ENCODE measurements around the gene ATP13A4. TPM values are rescaled to one million over a fixed set of nuclear protein-coding genes. Genes with fewer than 3 reads are reported as not detected.

Gene ATP13A4
- total and polyA plus RNA-seq, 4 donors = 0.23 to 2.7 (median 0.50) TPM

DNA sequence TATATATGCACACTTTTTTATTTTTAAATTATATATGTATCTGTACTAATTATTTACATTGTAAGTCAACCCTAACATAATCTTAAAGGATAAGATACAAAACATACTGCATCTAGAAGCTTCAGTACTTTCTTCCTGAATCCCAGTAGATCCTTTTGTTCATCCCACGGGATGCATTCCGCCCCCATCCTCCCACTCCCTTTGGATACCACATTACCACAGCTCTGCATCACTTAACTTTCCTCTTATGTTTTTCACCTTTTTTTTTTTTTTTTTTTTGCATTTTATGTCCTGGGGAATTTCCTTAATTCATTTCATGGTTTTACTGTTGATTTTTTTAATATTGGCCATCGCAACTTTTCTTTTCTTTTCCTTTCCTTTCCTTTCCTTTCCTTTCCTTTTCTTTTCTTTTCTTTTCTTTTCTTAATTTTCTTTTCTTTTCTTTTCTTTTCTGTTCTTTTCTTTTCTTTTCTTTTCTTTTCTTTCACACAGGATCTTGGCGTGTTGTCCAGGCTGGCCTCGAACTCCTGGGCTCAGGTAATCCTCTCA lies 41.3 kb upstream of the ATP13A4 start:
- no peak overlapping the region for H3K4me3 ChIP-seq (ENCODE audit: low read depth in 1 of 3, low read length in 3 of 3)
- no peak overlapping the region for H3K27ac ChIP-seq (ENCODE audit: low read depth in 1 of 2, low read length in 2 of 2)
- no peaks in the 10 kb centered on the region for H3K9me3 ChIP-seq (ENCODE audit: control insufficient read depth in 4 of 4, low read length in 3 of 4)
- no peak for DNase-seq (ENCODE audit: low spot score)
- no peak overlapping the region for H3K9ac ChIP-seq (ENCODE audit: low read depth in 1 of 2, low read length in 2 of 2)
- H3K36me3 ChIP-seq (ENCODE audit: control insufficient read depth in 4 of 4, insufficient read depth in 3 of 4, low read depth in 1 of 4, low read length in 3 of 4) = peaks cover 0 to 1% (median 0%) of the 10 kb centered on the region in 4 donors
- 97% methylated on average over 5 of the region's 5 CpGs for WGBS
- no peaks in the 10 kb centered on the region for H3K27me3 ChIP-seq (ENCODE audit: control insufficient read depth in 4 of 4, insufficient read depth in 4 of 4, low read length in 3 of 4)
- peaks cover 0 to 20% (median 18%) of the 10 kb centered on the region in 4 donors for H3K4me1 ChIP-seq (ENCODE audit: control insufficient read depth in 4 of 4, insufficient read depth in 4 of 4, low read length in 3 of 4)
- TF ChIP-seq SP1 (IDR thresholded peaks at IDR 0.05) (no peak), NR2F2 (IDR thresholded peaks at IDR 0.05) (no peak), YY1 (IDR thresholded peaks at IDR 0.05) (no peak), FOXA2 (IDR thresholded peaks at IDR 0.05) (no peak), GABPA (IDR thresholded peaks at IDR 0.05 in 1 of 2, conservative IDR thresholded peaks at IDR 0.05 in 1 of 2) (no peak), TAF1 (conservative IDR thresholded peaks at IDR 0.05) (no peak), EGR1 (IDR thresholded peaks at IDR 0.05; ENCODE audit: low read depth in 2 of 2) (no peak), FOXA1 (IDR thresholded peaks at IDR 0.05) (no peak), RAD21 (IDR thresholded peaks at IDR 0.05) (no peak)
- TF ChIP-seq, protein P1, sequence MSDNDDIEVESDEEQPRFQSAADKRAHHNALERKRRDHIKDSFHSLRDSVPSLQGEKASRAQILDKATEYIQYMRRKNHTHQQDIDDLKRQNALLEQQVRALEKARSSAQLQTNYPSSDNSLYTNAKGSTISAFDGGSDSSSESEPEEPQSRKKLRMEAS (IDR thresholded peaks at IDR 0.05) = no peak
- TF ChIP-seq, protein P2, sequence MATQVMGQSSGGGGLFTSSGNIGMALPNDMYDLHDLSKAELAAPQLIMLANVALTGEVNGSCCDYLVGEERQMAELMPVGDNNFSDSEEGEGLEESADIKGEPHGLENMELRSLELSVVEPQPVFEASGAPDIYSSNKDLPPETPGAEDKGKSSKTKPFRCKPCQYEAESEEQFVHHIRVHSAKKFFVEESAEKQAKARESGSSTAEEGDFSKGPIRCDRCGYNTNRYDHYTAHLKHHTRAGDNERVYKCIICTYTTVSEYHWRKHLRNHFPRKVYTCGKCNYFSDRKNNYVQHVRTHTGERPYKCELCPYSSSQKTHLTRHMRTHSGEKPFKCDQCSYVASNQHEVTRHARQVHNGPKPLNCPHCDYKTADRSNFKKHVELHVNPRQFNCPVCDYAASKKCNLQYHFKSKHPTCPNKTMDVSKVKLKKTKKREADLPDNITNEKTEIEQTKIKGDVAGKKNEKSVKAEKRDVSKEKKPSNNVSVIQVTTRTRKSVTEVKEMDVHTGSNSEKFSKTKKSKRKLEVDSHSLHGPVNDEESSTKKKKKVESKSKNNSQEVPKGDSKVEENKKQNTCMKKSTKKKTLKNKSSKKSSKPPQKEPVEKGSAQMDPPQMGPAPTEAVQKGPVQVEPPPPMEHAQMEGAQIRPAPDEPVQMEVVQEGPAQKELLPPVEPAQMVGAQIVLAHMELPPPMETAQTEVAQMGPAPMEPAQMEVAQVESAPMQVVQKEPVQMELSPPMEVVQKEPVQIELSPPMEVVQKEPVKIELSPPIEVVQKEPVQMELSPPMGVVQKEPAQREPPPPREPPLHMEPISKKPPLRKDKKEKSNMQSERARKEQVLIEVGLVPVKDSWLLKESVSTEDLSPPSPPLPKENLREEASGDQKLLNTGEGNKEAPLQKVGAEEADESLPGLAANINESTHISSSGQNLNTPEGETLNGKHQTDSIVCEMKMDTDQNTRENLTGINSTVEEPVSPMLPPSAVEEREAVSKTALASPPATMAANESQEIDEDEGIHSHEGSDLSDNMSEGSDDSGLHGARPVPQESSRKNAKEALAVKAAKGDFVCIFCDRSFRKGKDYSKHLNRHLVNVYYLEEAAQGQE (IDR thresholded peaks at IDR 0.05) = no peak
- TF ChIP-seq, protein P3, sequence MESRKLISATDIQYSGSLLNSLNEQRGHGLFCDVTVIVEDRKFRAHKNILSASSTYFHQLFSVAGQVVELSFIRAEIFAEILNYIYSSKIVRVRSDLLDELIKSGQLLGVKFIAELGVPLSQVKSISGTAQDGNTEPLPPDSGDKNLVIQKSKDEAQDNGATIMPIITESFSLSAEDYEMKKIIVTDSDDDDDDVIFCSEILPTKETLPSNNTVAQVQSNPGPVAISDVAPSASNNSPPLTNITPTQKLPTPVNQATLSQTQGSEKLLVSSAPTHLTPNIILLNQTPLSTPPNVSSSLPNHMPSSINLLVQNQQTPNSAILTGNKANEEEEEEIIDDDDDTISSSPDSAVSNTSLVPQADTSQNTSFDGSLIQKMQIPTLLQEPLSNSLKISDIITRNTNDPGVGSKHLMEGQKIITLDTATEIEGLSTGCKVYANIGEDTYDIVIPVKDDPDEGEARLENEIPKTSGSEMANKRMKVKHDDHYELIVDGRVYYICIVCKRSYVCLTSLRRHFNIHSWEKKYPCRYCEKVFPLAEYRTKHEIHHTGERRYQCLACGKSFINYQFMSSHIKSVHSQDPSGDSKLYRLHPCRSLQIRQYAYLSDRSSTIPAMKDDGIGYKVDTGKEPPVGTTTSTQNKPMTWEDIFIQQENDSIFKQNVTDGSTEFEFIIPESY (IDR thresholded peaks at IDR 0.05) = no peak
- TF ChIP-seq, protein P4, sequence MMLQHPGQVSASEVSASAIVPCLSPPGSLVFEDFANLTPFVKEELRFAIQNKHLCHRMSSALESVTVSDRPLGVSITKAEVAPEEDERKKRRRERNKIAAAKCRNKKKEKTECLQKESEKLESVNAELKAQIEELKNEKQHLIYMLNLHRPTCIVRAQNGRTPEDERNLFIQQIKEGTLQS (IDR thresholded peaks at IDR 0.05) = no peak
- TF ChIP-seq, protein P5, sequence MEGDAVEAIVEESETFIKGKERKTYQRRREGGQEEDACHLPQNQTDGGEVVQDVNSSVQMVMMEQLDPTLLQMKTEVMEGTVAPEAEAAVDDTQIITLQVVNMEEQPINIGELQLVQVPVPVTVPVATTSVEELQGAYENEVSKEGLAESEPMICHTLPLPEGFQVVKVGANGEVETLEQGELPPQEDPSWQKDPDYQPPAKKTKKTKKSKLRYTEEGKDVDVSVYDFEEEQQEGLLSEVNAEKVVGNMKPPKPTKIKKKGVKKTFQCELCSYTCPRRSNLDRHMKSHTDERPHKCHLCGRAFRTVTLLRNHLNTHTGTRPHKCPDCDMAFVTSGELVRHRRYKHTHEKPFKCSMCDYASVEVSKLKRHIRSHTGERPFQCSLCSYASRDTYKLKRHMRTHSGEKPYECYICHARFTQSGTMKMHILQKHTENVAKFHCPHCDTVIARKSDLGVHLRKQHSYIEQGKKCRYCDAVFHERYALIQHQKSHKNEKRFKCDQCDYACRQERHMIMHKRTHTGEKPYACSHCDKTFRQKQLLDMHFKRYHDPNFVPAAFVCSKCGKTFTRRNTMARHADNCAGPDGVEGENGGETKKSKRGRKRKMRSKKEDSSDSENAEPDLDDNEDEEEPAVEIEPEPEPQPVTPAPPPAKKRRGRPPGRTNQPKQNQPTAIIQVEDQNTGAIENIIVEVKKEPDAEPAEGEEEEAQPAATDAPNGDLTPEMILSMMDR (IDR thresholded peaks at IDR 0.05; ENCODE audit: low read depth, low read length, missing input control) = no peak
